Measurements from ENCODE around the gene DAAM1.

Gene DAAM1

DNA sequence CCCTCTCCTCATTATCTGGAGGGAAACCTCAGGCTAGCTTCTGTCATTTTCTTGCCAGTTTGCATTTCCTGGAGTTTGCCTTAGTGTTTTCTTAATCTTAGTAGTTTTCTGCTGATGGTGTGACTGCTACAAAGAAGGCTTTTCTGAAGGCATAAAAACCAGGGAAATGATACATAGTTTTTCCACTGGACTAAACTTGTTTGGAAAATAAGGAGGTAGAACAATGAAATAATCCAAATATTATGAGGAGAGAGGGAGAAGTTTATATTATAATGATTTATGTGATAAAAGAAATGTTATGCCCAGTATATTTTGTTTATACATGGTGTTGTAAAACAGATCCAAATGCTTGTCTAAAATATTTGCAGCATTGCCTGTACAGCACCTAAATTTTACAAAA is 22.2 kb downstream of the DAAM1 start:
- ATAC-seq = no peak
- TF ChIP-seq ZC3H10 (CRISPR knock-in tag; IDR thresholded peaks at IDR 0.05) (no peak), ZNF8 (CRISPR knock-in tag; IDR thresholded peaks at IDR 0.05) (no peak), GLIS3 (CRISPR knock-in tag; IDR thresholded peaks at IDR 0.05) (no peak), SNAI2 (CRISPR knock-in tag; IDR thresholded peaks at IDR 0.05) (no peak), CSDC2 (CRISPR knock-in tag; IDR thresholded peaks at IDR 0.05) (no peak), TOX (CRISPR knock-in tag; IDR thresholded peaks at IDR 0.05; ENCODE audit: borderline replicate concordance) (no peak), TCF4 (CRISPR knock-in tag; IDR thresholded peaks at IDR 0.05; ENCODE audit: borderline replicate concordance) (no peak), ZNF565 (CRISPR knock-in tag; conservative IDR thresholded peaks at IDR 0.05; ENCODE audit: low read depth) (no peak), ZFP3 (CRISPR knock-in tag; IDR thresholded peaks at IDR 0.05) (no peak)
- TF ChIP-seq, protein P1, sequence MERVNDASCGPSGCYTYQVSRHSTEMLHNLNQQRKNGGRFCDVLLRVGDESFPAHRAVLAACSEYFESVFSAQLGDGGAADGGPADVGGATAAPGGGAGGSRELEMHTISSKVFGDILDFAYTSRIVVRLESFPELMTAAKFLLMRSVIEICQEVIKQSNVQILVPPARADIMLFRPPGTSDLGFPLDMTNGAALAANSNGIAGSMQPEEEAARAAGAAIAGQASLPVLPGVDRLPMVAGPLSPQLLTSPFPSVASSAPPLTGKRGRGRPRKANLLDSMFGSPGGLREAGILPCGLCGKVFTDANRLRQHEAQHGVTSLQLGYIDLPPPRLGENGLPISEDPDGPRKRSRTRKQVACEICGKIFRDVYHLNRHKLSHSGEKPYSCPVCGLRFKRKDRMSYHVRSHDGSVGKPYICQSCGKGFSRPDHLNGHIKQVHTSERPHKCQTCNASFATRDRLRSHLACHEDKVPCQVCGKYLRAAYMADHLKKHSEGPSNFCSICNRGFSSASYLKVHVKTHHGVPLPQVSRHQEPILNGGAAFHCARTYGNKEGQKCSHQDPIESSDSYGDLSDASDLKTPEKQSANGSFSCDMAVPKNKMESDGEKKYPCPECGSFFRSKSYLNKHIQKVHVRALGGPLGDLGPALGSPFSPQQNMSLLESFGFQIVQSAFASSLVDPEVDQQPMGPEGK (CRISPR knock-in tag; IDR thresholded peaks at IDR 0.05; ENCODE audit: borderline replicate concordance) = no peak
- TF ChIP-seq, protein P2, sequence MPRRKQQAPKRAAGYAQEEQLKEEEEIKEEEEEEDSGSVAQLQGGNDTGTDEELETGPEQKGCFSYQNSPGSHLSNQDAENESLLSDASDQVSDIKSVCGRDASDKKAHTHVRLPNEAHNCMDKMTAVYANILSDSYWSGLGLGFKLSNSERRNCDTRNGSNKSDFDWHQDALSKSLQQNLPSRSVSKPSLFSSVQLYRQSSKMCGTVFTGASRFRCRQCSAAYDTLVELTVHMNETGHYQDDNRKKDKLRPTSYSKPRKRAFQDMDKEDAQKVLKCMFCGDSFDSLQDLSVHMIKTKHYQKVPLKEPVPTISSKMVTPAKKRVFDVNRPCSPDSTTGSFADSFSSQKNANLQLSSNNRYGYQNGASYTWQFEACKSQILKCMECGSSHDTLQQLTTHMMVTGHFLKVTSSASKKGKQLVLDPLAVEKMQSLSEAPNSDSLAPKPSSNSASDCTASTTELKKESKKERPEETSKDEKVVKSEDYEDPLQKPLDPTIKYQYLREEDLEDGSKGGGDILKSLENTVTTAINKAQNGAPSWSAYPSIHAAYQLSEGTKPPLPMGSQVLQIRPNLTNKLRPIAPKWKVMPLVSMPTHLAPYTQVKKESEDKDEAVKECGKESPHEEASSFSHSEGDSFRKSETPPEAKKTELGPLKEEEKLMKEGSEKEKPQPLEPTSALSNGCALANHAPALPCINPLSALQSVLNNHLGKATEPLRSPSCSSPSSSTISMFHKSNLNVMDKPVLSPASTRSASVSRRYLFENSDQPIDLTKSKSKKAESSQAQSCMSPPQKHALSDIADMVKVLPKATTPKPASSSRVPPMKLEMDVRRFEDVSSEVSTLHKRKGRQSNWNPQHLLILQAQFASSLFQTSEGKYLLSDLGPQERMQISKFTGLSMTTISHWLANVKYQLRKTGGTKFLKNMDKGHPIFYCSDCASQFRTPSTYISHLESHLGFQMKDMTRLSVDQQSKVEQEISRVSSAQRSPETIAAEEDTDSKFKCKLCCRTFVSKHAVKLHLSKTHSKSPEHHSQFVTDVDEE (CRISPR knock-in tag; IDR thresholded peaks at IDR 0.05) = no peak

DNA sequence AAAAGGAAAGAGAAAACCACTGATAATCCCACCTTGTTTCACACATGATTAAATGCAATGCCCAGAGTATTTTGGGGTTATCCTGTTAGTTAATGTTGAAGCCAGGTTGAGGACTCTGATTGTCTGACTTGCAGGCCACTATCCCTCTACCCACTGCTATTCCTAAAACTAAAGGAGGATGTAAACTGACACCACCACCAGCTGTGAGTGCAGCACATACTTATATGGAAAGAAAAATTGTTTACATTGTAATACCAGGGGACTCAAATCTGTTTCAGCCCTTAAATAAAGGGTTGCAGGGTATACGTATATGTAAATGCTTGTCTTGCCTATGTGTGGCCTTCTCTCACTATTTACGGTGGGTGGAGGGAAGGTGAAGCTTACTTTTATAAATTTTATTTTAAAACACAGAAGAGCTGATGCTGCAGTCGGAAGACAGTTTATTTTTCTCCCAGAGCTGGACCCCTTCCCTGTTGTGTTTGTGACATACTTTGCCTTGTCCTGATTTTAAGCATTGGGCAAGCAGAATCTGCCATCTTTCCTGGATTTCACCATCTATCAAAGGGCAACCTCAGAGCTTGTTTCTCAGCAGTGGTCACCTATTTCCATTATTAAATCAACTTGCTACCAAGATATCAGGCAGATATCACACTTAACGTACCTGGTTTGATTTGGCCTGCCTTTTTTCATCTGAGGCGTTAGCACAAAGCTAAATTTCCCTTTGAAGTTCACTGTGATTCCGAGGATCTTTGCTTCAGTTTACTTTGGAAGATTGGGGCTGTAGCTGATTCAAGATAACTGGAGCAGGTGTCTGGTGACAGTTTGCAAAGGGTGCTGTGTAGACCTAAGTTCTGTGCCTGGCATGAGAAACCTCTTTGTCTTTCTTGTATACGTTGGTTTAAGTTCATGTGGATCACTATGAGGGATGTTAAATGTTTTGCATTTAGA is 25.2 kb downstream of the DAAM1 start:
- TF ChIP-seq, protein P1 (CRISPR knock-in tag; IDR thresholded peaks at IDR 0.05; ENCODE audit: borderline replicate concordance) = no peak
- TF ChIP-seq TOX (CRISPR knock-in tag; IDR thresholded peaks at IDR 0.05; ENCODE audit: borderline replicate concordance) = no peak
- no peak for TF ChIP-seq ZFP30 (CRISPR knock-in tag; IDR thresholded peaks at IDR 0.05)
- no peak for TF ChIP-seq ZFP3 (CRISPR knock-in tag; IDR thresholded peaks at IDR 0.05)
- no peak for TF ChIP-seq ZNF8 (CRISPR knock-in tag; IDR thresholded peaks at IDR 0.05)
- TF ChIP-seq, protein P3, sequence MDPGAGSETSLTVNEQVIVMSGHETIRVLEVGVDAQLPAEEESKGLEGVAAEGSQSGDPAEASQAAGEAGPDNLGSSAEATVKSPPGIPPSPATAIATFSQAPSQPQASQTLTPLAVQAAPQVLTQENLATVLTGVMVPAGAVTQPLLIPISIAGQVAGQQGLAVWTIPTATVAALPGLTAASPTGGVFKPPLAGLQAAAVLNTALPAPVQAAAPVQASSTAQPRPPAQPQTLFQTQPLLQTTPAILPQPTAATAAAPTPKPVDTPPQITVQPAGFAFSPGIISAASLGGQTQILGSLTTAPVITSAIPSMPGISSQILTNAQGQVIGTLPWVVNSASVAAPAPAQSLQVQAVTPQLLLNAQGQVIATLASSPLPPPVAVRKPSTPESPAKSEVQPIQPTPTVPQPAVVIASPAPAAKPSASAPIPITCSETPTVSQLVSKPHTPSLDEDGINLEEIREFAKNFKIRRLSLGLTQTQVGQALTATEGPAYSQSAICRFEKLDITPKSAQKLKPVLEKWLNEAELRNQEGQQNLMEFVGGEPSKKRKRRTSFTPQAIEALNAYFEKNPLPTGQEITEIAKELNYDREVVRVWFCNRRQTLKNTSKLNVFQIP (CRISPR knock-in tag; IDR thresholded peaks at IDR 0.05; ENCODE audit: borderline replicate concordance, low read depth) = no peak
- TF ChIP-seq ZC3H10 (CRISPR knock-in tag; IDR thresholded peaks at IDR 0.05) = no peak
- no peak for TF ChIP-seq CSDC2 (CRISPR knock-in tag; IDR thresholded peaks at IDR 0.05)
- TF ChIP-seq, protein P4, sequence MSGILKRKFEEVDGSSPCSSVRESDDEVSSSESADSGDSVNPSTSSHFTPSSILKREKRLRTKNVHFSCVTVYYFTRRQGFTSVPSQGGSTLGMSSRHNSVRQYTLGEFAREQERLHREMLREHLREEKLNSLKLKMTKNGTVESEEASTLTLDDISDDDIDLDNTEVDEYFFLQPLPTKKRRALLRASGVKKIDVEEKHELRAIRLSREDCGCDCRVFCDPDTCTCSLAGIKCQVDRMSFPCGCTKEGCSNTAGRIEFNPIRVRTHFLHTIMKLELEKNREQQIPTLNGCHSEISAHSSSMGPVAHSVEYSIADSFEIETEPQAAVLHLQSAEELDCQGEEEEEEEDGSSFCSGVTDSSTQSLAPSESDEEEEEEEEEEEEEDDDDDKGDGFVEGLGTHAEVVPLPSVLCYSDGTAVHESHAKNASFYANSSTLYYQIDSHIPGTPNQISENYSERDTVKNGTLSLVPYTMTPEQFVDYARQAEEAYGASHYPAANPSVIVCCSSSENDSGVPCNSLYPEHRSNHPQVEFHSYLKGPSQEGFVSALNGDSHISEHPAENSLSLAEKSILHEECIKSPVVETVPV (CRISPR knock-in tag; IDR thresholded peaks at IDR 0.05) = no peak
- no peak for TF ChIP-seq SNAI2 (CRISPR knock-in tag; IDR thresholded peaks at IDR 0.05)
- no peak for TF ChIP-seq TCF4 (CRISPR knock-in tag; IDR thresholded peaks at IDR 0.05; ENCODE audit: borderline replicate concordance)
- TF ChIP-seq BACH2 (CRISPR knock-in tag; IDR thresholded peaks at IDR 0.05; ENCODE audit: borderline replicate concordance) = no peak
- TF ChIP-seq RARB (CRISPR knock-in tag; IDR thresholded peaks at IDR 0.05) = no peak
- no peak for TF ChIP-seq OSR1 (CRISPR knock-in tag; IDR thresholded peaks at IDR 0.05)
- TF ChIP-seq ZNF70 (CRISPR knock-in tag; IDR thresholded peaks at IDR 0.05) = no peak
- no peak for TF ChIP-seq ARNTL (CRISPR knock-in tag; IDR thresholded peaks at IDR 0.05; ENCODE audit: borderline replicate concordance, low read depth)
- TF ChIP-seq ISL1 (CRISPR knock-in tag; IDR thresholded peaks at IDR 0.05) = no peak
- TF ChIP-seq, protein P5, sequence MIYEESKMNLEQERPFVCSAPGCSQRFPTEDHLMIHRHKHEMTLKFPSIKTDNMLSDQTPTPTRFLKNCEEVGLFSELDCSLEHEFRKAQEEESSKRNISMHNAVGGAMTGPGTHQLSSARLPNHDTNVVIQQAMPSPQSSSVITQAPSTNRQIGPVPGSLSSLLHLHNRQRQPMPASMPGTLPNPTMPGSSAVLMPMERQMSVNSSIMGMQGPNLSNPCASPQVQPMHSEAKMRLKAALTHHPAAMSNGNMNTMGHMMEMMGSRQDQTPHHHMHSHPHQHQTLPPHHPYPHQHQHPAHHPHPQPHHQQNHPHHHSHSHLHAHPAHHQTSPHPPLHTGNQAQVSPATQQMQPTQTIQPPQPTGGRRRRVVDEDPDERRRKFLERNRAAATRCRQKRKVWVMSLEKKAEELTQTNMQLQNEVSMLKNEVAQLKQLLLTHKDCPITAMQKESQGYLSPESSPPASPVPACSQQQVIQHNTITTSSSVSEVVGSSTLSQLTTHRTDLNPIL (CRISPR knock-in tag; IDR thresholded peaks at IDR 0.05; ENCODE audit: low read depth) = no peak
- no peak for TF ChIP-seq ESRRG (CRISPR knock-in tag; IDR thresholded peaks at IDR 0.05)

More for the DNA sequence above, 25.2 kb downstream of the DAAM1 start:
- 0 out of 3 replicates have a peak, but pooled peaks have one; percentile 22 for ATAC-seq

All from SK-N-SH treated with all-trans-retinoic acid at 6 μM for 48 hours (cell line).